HUDEP-2 (cell line): Measurements from ENCODE around the gene MAS1L.
"Not testable (repeated sequence)": the region's sequence is repeated elsewhere in the genome, so short reads cannot be mapped to it uniquely, and the experiment has no call there.

Source experiments
- DNase-seq, 76 experiments: peaks; one replicate each; lab custom pipeline; 2025; ENCODE audit not compliant: unreplicated experiment in 76 of 76; lab: John Stamatoyannopoulos, UW

Gene MAS1L

DNA sequence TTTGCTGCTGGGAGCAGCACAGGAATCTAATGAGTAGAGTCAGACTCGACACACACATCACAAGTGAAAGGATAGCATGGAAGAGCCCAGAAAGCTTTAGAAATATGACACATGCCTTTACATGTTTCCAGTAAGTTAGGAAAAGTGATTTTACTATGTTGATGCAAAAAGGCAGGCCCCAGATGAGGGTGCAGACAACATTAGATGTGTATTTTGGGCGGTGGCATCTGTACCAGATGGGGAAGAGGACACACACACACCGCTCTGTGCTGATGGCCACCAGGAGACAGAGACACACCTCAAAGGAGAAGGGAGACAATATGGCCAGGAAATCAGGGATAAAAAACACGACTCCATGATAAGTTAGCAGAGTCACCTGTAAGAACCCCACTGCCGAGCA is 625 bp downstream of the MAS1L start:
- DNase-seq, result no peak

DNA sequence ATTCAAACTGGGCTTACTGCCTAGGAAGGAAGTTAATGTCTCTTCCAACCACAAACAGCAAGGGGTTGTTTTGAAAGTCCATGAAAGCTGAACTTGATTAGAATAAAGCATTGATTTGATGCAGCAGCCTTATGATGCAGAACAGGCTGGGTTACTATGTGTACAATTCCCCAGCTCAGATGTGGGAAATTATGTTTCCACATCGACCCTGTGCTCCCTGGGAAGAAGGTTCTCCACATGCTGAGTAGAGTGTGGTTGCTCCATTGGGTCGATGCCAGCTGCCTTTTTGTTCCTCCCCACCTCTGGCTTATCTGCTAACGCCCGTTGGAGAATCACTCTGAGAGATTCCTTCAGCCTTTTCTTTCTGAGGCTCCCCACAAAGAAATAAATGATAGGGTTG is 1.2 kb downstream of the MAS1L start:
- peak in 7 of 76 experiments; percentile 14 to 27 (median 22) for DNase-seq

DNA sequence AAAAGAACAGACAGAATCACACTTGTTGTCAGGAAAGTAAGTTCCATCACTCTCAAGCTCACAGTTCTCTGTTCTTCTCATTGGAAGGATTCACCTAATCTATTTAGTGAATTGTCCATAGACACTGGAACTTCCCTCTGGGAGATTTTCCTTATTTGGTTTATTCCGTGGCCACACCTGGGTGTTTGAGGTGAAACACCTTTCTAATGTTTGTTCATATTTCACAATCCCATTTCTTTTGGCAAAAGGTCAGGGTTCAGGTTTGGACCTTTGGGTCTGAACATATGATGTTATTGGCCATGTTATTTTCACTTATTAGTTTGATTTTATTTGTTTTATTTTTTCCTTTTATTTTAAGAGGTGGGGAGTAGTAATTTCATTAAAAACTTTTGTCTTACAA is 4.0 kb downstream of the MAS1L start:
- no peak for DNase-seq

DNA sequence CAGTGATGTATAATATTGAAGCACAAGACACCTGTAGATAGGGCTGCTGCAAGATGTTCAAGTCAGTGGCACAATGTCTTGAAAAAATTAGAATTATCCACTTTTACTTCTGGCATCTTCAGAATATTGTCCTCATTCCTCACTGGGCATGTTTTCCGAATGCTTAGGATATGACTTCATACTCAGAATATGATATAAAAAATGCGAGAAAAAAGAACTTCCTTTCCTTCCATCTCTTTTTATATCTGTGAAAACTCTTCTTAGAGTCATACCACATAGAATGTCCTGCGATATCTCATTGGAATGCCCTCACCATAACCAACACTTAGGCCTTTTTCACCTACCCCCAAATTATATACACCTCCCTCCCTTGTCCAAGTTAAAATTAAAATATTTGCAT is 4.6 kb downstream of the MAS1L start:
- no peak for DNase-seq

DNA sequence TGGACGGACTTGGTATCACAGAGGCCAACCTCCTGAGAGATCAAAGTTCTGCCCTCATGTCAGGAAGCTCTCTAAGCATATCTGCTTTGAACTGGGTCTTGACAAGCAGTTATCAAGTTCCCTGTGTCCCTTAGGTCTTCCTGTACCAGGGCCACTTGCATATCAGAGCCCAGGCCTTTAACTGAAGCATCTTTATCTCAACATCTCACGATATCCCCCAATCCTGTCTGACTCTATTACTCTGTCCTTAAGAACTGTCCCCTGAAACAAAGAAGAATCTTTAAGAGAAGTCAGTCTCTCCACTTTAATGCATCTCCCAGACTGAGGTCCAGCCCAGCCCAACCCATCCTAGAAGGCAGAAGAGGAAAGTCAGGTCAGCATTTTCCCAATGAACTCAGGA is 8.2 kb downstream of the MAS1L start:
- DNase-seq, result peak in 4 of 76 experiments; percentile 11 to 44 (median 30)

DNA sequence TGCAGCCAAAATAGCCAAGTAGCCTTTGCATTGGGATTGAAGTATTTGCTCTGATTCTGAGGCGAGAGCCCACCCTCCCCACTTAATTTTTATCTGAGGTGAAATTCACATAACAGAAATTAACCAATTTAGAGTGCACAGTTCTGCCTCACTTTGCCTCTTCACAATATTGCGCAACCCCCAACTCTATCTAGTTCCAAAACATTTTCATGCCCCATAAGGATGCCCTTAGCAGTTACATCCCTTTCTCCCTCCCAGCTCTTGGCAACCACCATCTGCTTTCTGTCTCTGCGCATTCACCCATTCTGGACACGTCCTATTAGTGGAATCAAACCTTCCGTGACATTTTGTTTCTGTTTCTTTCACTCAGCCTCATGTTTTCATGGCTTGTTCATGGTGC is 9.0 kb downstream of the MAS1L start:
- no peak for DNase-seq

DNA sequence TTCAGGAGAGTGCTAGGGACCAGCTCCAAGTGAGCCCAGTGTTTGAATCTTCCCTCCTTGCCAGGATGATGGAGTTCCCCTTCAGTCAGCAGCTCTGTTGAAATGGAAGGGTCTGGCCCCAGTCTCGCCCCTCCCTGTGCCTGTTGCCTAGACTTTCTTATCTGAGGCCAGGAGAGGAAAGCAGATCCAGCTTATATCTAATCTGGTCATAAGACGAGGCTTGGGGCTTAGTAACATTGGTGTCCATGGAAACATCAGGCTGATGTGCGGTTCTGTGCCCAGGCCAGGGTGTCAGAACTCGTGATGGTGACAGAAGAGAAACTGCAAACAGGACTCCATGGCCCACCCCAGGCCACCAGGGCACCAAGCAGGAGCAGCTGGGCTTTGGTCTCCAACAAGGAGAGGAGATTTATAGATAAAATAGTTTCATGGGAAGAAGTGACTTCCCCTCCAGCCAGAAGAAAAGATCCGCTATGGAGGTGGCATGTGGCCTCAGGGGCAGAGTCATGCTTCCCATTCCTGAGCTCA is 9.8 kb downstream of the MAS1L start:
- DNase-seq, result peak in 18 of 76 experiments; percentile 9 to 66 (median 27)

DNA sequence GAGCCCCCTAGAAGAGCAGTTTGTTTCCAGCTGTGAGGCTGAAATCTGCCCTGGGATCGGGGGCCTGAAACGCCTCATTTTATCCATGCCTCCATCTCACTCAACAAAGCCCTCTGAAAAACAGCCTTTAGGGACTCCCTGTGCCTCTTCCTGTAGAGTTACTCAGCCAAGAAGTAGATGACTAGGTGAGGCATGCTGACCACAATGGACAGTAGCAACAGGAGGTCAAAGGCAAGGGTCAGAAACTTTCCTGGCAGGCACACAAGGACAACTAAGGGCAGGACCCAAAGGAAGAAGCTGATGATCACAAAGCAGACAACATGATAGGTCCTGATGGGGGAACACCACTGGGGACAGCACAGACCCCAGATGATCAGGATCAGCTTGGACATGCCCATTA is 12.8 kb downstream of the MAS1L start:
- no peak for DNase-seq

DNA sequence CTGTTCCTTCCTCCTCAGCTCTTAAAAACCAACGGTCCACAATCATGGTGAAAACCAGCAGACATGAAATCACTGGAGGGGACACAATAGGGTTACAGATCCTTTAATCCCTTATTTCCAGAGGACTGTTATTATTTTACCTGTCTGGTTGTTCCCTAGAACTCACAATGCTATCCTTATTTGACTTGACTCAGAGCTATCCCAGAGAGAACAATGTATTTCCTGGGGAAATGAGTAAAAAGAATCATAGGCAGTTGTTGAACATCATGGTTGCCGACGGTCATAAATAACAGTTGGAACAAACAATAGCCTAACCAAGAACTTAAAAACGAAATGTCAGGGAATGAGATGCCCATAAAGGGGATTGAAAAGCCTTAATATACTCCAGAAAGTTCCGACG is 21.5 kb downstream of the MAS1L start:
- DNase-seq, result no peak

DNA sequence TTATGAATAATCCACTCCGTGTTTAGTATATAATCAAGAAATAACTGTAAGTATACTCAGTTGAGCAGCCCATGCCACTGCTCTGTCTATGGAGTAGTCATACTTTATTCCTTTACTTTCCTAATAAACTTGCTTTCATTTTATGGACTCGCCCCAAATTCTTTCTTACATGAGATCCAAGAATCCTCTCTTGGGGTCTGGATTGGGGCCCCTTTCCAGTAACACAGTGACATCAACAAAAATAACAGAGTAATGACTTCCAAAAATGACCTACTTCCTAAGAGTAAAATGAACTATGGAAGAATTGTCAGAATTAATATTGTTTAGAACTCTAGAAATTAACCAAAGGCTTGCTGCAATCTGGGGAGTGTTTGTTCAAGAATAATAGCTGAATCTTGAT is 22.0 kb downstream of the MAS1L start:
- DNase-seq, result no peak

DNA sequence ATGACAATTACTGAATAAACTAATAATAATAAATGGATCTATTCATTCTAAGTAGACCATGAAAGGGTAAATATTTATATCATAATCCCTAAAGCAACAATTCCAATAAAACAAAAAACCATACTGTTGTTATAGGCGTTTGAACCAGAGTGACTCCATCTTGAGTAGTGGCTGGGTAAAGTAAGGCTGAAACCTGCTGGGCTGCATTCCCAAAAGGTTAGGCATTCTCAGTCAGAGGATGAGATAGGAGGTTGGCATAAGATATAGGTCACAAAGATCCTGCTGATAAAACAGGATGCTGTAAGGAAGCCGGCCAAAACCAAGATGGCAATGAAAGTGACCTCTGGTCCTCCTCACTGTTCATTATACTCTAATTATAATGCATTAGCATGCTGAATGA is 22.5 kb downstream of the MAS1L start:
- DNase-seq, result no peak

DNA sequence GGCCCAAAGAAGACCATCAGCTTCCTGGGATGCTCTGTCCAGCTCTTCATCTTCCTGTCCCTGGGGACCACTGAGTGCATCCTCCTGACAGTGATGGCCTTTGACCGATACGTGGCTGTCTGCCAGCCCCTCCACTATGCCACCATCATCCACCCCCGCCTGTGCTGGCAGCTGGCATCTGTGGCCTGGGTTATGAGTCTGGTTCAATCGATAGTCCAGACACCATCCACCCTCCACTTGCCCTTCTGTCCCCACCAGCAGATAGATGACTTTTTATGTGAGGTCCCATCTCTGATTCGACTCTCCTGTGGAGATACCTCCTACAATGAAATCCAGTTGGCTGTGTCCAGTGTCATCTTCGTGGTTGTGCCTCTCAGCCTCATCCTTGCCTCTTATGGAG is 25.7 kb downstream of the MAS1L start:
- no peak for DNase-seq

DNA sequence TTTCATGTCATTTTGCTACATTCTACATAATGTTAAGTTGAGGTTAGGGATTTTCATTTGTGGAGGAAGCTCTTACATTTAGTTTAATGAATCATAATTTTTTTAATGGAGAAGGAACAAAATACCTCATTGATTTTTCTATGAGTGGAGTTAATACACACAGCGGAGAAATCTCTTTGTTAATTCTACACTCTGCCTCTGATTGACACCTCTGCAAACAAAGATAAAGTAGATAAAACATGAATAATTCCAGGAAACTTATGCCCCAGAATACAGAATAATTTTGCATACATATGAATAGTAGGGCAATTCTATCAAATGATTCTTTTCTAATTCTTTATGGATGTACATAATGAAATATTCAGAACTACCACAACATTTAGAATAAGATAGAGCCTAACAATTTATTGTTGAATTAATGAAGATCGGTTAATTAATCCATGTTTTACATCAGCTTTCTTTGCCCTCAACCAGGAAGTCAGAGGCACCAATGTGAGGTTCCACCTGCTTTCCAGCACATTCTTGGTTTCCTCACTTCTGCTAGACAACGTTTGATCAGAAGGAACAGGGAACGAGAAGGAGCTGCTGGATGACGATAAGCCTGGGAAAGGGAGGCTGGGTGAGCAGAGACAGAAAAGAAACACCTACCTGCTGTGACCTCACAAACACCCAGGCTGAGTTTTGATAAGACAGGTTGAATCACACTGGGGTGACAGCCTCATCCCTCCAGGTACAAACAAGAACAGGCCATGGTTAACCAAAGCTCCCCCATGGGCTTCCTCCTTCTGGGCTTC is 26.5 kb downstream of the MAS1L start:
- no peak for DNase-seq

DNA sequence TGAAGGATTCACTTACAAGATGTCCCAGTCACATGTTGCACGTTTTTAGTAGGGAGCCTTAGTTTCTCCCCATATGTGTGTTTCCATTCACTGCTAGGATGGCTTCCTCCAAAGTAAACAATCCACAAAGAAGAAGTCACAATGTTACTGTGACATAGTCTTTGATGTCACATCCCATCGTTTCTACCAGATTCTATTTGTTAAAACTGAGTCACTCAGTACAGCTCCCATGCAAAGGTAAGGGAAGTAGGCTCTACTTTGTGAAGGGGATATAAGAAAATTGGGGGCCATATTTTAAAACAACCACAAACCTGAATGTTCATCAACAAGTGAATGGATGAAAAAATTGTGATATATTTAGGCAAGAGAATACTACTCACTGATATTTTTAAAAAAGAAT is 30.8 kb downstream of the MAS1L start, which contains the start of the genes OR11A1 and OR2H1:
Gene OR11A1, minus strand, starts transcription at position 101 of the 400 bp plus-strand sequence. CDS start 29,430 bp downstream, outside the sequence.
Gene OR2H1, plus strand, starts transcription at position 185 of the 400 bp plus-strand sequence. CDS start 4,615 bp downstream, outside the sequence.
- DNase-seq, result no peak

DNA sequence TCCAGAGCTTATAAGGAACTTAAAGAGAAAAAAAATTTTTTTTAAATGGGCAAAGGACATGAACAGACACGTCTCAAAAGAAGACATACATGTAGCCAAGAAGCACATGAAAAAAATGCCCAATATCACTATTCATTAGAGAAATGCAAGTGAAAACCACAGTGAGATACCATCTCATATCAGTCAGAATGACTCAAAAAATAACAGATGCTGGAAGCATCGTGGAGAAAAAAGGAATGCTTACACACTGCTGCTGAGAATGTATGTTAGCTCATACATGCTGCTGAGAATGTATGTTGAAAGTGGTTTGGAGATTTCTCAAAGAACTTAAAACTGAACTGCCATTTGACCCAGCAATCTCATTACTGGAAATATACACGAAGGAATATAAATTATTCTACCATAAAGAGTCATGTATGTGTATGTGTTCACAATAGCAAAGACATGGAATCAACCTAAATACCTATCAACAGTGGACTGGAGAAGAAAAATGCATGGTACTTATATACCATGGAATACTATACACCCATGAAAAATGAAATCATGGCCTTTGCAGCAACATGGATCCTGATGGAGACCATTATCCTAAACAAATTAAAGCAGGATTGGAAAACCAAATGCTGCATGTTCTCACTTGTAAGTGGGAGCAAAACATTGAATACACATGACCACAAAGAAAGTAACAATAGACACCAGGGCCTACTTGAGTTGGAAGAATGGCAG is 36.1 kb downstream of the MAS1L start:
- peak in 1 of 76 experiments; percentile 9 for DNase-seq

DNA sequence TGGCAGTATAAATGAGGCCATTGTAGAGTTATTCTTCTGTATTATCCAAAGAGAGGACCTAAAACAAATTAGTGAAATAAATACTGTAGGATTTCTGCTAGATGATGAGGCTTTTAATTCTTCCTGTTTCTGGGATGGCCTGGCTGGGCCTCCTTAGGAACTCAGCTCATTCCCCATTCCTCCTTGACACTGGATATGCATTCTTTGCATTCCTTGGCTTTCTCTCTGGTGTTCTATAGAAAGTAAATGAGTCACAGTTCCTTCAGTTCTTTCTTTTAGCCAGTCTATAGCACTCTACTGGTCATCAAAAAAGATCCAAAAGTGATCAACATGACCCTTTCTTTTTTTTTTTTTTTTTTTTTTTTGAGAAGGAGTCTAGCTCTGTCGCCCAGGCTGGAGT is 40.1 kb downstream of the MAS1L start:
- DNase-seq, result no peak

DNA sequence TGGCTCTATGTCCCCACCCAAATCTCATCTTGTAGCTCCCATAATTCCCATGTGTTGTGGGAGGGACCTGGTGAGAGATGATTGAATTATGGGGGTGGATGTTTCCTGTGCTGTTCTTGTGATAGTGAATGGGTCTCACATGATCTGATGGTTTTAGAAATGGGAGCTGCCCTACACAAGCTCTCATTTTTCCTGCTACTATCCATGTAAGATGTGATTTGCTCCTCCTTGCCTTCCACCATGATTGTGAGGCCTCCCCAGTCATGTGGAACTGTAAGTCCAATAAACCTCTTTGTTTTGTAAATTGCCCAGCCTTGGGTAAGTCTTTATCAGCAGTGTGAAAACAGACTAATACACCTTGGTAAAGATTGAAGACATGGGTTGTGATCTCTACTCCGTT is 43.7 kb downstream of the MAS1L start:
- DNase-seq, result not testable (repeated sequence)

DNA sequence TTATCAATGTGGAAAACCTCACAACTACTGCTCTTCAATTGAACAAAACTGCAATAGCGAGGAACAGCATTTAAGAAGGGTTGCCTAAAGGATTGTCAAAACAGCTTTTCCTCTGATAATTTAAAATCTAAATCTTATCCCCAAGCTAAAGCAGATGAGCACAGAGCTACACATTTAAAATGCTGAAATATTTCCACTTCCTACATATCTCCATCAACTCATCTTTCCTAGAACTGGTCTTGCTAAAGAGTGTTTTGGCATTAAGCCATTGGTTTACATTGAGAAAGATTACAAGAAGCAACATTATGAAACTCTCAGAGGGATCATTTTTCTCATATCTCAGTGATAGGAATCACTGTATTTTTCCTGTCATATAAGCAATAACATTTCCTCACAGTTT is 45.0 kb downstream of the MAS1L start:
- DNase-seq, result peak in 2 of 76 experiments; percentile 3 to 6

DNA sequence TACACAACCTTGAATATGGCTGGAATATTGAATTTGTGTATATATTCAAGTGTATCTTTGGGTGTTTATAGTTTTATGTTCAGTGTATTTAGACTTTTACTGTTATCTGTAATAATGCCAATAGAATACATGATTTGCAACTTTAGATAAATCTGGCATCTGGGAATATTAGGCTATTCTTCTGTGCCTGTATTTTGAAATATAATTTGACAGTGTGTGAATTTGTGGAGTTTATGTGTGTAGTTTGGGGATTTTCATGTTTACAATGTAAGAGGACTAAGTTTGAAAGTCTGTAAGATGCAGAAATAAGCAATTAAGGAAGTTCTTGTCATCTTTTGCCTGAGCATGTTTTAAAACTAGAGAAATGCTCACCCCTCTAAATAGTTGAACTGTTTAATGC is 48.8 kb downstream of the MAS1L start, which contains the start of gene OR10C1:
Gene OR10C1, plus strand, starts transcription at position 301 of the 400 bp plus-strand sequence. CDS start 710 bp downstream, outside the sequence.
- no peak for DNase-seq

DNA sequence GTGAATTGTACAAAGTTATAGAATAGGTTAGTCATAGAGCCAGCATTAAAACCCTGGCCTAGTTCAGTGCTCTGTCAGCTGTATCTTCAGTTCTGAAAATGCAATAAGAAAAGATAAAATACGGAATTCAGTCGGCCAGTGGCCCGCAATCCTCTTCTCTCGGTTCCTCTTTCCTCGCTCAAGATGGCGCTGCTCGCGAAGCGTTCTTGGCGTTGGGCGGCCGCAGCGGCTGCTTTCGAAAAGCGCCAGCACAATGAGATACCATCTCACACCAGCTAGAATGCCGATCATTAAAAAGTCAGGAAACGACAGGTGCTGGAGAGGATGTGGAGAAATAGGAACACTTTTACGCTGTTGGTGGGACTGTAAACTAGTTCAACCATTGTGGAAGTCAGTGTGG is 51.0 kb downstream of the MAS1L start:
- DNase-seq, result not testable (repeated sequence)
